Prostate gland (tissue), 2 donors: ENCODE results near the gene SLC7A10.

Source experiments
- POLR2A ChIP-seq: fragments of 450-650 bp; IDR thresholded peaks from one replicate; pipeline ENCODE4 v1.6.1; 2016; ENCODE audit warnings: antibody characterized with exemption, mild to moderate bottlenecking
- POLR2AphosphoS5 ChIP-seq: sonication (generic); formaldehyde crosslinking; IDR thresholded peaks from one replicate; pipeline ENCODE4 v1.6.1; 2017; ENCODE audit warnings: antibody characterized with exemption
- TF ChIP-seq, protein P1 (sequence below), 4 experiments: fragments of 200-600 bp in 2 of 4; fragments of 450-650 bp in 2 of 4; sonication (generic) in 2 of 4; IDR thresholded peaks; 1 replicate in 3 of 4; 2 replicates in 1 of 4; pipeline ENCODE4 v1.5.1; 2016 to 2019; ENCODE audit warnings: antibody characterized with exemption in 4 of 4, mild to moderate bottlenecking in 2 of 4, moderate library complexity in 2 of 4

DNA sequence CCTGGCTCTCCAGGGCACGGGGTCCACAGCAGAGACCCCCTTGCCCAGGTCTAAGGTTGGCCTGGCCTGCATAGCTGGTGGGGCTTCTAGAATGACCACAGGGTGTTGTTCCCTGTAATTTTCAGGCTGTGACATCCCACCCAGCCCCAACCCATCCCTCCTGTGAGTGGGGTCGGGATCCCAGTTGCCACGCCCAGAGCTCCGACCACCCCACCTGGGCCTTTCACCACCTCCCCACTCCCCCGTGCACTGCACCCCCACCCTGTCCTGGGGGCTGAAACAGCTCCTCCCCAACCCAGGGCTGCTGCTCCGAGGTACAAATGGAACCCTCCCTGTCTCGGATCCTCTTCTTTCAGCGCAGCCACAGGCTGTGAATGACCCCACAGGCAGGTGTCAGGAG is 8.4 kb upstream of the SLC7A10 start:
- TF ChIP-seq, protein P1, sequence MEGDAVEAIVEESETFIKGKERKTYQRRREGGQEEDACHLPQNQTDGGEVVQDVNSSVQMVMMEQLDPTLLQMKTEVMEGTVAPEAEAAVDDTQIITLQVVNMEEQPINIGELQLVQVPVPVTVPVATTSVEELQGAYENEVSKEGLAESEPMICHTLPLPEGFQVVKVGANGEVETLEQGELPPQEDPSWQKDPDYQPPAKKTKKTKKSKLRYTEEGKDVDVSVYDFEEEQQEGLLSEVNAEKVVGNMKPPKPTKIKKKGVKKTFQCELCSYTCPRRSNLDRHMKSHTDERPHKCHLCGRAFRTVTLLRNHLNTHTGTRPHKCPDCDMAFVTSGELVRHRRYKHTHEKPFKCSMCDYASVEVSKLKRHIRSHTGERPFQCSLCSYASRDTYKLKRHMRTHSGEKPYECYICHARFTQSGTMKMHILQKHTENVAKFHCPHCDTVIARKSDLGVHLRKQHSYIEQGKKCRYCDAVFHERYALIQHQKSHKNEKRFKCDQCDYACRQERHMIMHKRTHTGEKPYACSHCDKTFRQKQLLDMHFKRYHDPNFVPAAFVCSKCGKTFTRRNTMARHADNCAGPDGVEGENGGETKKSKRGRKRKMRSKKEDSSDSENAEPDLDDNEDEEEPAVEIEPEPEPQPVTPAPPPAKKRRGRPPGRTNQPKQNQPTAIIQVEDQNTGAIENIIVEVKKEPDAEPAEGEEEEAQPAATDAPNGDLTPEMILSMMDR (IDR thresholded peaks at IDR 0.05): no peak
- TF ChIP-seq POLR2A (no peak), POLR2AphosphoS5 (no peak)
